Measurements from ENCODE around the gene SENP2.
"Not testable (repeated sequence)": the region's sequence is repeated elsewhere in the genome, so short reads cannot be mapped to it uniquely, and the experiment has no call there.

Gene SENP2

DNA sequence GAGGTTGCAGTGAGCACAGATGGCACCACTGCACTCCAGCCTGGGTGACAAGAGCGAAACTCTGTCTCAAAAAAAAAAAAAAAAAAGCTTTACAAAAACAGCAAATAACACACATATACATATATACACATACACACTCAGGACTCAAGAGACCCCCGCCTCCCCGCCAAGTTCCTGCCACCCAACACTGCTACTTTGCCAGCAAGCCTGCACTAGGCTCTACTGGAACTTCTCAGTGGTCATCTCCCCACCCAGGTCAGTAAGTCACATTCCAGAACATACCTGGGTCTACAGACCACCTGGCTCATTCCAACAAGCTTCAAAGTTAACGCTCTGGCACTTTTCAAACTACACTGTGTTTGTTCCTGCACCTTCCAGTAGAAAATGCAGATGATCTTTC lies 62.3 kb downstream of the SENP2 start:
- no peak for DNase-seq

GRCh38 chr3:185649414-185649813 lies 63.3 kb downstream of the SENP2 start:
- DNase-seq, result no peak

DNA sequence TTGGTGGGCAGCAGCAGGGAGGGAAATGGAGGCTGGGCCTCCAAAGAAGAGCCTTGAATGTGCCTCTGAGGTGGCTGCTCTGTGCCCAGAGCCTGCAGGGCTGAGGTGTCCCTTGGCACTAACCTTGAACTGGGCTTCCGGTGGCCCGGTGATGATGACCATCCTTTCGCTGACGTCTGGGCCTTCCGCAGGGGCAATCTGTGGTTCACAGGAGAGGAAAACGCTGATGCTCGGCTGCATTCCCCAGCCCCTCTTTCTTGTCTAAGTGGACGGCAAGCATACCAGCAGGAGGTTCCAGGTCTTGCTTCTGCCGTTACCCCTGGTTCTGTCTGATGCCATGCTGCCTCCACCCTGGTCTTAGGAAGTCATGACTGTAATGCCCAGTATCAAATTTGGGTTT lies 65.9 kb downstream of the SENP2 start:
- no peak for DNase-seq

GRCh38 chr3:185653949-185654757 lies 68.1 kb downstream of the SENP2 start:
- no peak for DNase-seq

GRCh38 chr3:185654758-185655145 lies 68.7 kb downstream of the SENP2 start:
- no peak for DNase-seq

- DNase-seq, result no peak
Measured at GRCh38 chr3:185655426-185656320, 69.6 kb downstream of the SENP2 start.

- peak; percentile 99 for DNase-seq
Measured at GRCh38 chr3:185656321-185656840, 70.3 kb downstream of the SENP2 start.

- DNase-seq, result no peak
Measured at GRCh38 chr3:185657211-185657610, 71.1 kb downstream of the SENP2 start.

DNA sequence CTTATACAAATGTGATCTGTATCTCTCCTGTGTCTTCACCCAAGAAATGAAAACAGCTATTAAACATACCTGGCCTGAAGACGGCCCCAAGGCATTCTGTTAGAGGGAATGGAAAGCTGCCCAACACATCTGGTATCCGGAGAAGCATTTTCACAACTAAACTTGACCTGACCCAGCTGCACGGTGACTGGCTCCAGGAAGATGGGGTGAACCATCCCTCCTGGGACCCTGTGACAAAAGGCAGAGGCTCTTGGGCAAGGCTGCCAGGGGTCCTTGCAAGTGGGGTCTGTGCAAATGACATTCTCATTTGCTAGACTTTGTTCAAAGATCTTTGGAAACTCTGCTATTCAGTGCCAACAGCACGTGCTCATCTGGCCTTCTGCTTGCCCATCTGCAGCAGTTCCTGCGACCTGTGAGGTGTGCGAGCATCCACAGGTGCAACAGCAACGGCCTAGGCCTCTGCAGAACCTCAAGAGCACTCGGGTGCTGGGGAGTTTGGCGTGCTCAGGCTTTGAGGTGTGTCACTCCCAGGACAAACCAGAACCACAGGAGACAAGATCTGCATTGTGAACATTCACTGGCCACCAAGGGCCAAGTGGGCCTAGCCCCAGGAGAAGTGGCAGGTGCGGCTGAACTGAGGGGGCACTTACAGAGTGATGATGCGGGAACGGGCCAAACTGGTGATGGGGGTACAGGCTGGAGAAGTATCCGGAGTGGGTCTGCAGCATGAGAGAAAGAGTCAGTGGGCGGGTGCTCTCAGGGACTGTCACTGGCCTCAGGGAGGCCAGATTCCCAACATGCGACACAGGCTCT lies 71.8 kb downstream of the SENP2 start:
- no peak for DNase-seq

GRCh38 chr3:185658504-185658912 lies 72.4 kb downstream of the SENP2 start:
- DNase-seq, result peak; percentile 99

DNA sequence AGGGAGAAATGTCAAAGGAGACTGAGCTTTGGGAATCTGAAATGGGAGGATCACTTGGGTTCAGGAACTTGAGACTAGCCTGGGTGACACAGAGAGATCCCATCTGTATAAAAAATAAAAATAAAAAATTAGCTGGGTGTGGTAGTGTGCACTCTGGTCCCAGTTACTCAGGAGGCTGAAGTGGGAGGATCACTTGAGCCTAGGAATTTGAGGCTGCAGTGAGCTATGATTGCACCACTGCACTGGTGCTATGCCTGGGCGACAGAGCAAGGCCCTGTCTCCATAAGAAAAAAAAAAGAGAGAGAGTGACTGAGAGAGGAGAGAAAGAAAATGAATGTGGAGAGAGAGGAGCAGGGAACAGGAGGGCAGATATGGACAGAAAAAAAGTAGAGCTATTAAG lies 72.8 kb downstream of the SENP2 start:
- no peak for DNase-seq

- peak; percentile 82 for DNase-seq
Measured at GRCh38 chr3:185659942-185660921, 74.1 kb downstream of the SENP2 start.

- not testable (repeated sequence) for DNase-seq
Measured at GRCh38 chr3:185661296-185661695, 75.2 kb downstream of the SENP2 start.

- DNase-seq, result no peak
Measured at GRCh38 chr3:185661772-185662171, 75.7 kb downstream of the SENP2 start.

- DNase-seq, result no peak
Measured at GRCh38 chr3:185663929-185664328, 77.8 kb downstream of the SENP2 start.

- DNase-seq, result no peak
Measured at GRCh38 chr3:185667574-185667973, 81.5 kb downstream of the SENP2 start.

DNA sequence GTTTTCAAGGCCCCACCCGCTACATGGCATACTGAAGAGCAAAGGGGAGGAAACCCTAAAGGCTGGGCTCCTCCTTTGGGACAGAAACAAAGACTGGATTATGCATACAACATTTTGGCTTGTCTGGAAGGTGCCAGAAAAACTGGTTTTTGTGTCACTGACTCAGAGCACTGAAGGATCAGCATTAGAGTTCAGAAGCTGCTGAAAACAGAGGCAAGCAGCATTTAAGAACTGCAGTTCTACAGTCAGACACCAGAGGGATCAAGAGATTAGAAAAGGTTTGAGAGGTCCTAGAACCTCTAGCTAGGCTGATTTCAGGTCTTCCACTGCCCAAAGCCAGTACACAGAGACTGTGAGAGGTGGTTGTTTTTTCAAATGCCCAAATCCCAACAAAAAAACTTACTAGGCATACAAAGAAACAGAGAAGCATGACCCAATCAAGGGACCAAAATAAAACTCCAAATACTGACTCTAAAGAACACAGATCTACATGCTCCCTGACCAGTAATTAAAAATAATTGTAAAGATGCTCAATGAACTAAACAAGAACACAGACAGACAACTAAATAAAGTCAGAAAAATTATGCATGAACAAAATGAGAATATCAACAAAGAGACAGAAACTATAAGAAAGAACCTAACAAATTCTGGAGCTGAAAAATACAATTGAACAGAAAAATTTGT lies 91.2 kb downstream of the SENP2 start:
- peak; percentile 75 for DNase-seq

GRCh38 chr3:185678027-185678426 lies 91.9 kb downstream of the SENP2 start:
- no peak for DNase-seq

DNA sequence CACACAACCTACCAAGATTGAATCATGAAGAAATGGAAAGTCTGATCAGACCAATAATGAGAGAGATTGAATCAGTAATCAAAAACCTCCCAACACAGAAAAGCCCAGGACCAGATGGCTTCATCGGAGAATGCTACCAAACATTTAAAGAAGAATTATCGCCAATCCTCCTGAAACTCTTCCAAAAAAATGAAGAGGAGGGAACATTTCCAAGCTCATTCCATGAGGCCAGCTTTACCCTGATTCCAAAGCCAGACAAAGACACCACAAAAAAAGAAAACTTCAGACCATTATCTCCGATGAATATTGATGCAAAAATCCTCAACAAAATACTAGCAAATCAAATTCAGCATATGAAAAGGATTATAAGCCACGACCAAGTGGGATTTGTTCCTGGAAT lies 94.1 kb downstream of the SENP2 start:
- no peak for DNase-seq

Data from EL (cell line).